Endodermal cell (in vitro differentiated cells): ENCODE data around the gene NRP1. TPM values are rescaled to one million over a fixed set of nuclear protein-coding genes. Genes with fewer than 3 reads are reported as not detected.

ENCODE experiments used
- DNase-seq: peaks from one replicate; pipeline ENCODE4 v3.0.0-alpha.2; 2017
- H3K27ac ChIP-seq: 2 replicates; pipeline ENCODE4 v1.5.1; 2013; ENCODE audit warnings: mild to moderate bottlenecking, low read depth, low read length, moderate library complexity
- H3K27me3 ChIP-seq: 2 replicates; pipeline ENCODE4 v1.6.1; 2013; ENCODE audit warnings: mild to moderate bottlenecking, low read length, moderate library complexity; ENCODE audit not compliant: insufficient read depth, control insufficient read depth, poor library complexity, severe bottlenecking
- H3K36me3 ChIP-seq: 2 replicates; pipeline ENCODE4 v1.7.0; 2013; ENCODE audit warnings: mild to moderate bottlenecking, low read length, moderate library complexity; ENCODE audit not compliant: control insufficient read depth, insufficient read depth
- H3K4me1 ChIP-seq: one replicate; pipeline ENCODE4 v1.7.0; 2013; ENCODE audit warnings: low read length; ENCODE audit not compliant: control insufficient read depth, insufficient read depth
- H3K4me3 ChIP-seq: 2 replicates; pipeline ENCODE4 v1.5.1; 2013; ENCODE audit warnings: mild to moderate bottlenecking, low read length, moderate library complexity
- H3K9ac ChIP-seq: 2 replicates; pipeline ENCODE4 v1.6.1; 2013; ENCODE audit warnings: mild to moderate bottlenecking, low read length, moderate library complexity; ENCODE audit not compliant: poor library complexity, severe bottlenecking; ENCODE audit errors: extremely low read depth
- H3K9me3 ChIP-seq: 2 replicates; pipeline ENCODE4 v1.6.1; 2013; ENCODE audit warnings: mild to moderate bottlenecking, low read length, moderate library complexity; ENCODE audit not compliant: control insufficient read depth
- H3K27ac Mint-ChIP-seq: 2 replicates; pipeline ENCODE4 v1.8.0; 2020; ENCODE audit warnings: mixed read lengths
- H3K27me3 Mint-ChIP-seq: 2 replicates; pipeline ENCODE4 v1.8.0; 2021; ENCODE audit warnings: mild to moderate bottlenecking, mixed read lengths; ENCODE audit not compliant: insufficient read depth
- H3K36me3 Mint-ChIP-seq: 2 replicates; pipeline ENCODE4 v1.8.0; 2020; ENCODE audit warnings: low read depth, mixed read lengths
- H3K4me1 Mint-ChIP-seq: 2 replicates; pipeline ENCODE4 v1.8.0; 2020; ENCODE audit warnings: mixed read lengths
- H3K4me3 Mint-ChIP-seq: 2 replicates; pipeline ENCODE4 v1.8.0; 2020; ENCODE audit warnings: mild to moderate bottlenecking, moderate library complexity, mixed read lengths
- H3K9me3 Mint-ChIP-seq: 2 replicates; pipeline ENCODE4 v1.8.0; 2020; ENCODE audit warnings: mild to moderate bottlenecking, mixed read lengths
- CTCF ChIP-seq: fragments of 200-600 bp; sonication (generic); conservative IDR thresholded peaks from 2 replicates; pipeline ENCODE4 v1.5.0; 2021; ENCODE audit warnings: antibody characterized with exemption, mild to moderate bottlenecking
- WGBS, 2 experiments: methylation state at CpG; one replicate each; pipeline versions ENCODE4 v1.1.5 to v1.1.7; 2013; ENCODE audit warnings: missing lambda C conversion rate in 2 of 2, mixed read lengths in 1 of 2; ENCODE audit not compliant: insufficient coverage in 1 of 2, insufficient read length in 1 of 2; 5-methylcytosine and 5-hydroxymethylcytosine counted together
- total RNA-seq, 2 donors: library from RNA; stranded (reverse); fragmentation: NEBNext Ultra II Directional in 1 of 2; extraction: Animal tissue kit (Norgen Biotek cat#: 25700) in 1 of 2; gene quantifications; 2 replicates in 1 of 2; 3 replicates in 1 of 2; pipeline ENCODE4 v1.2.1, GENCODE V29; 2021

Gene NRP1
- total RNA-seq, 2 donors from 2014 or later: 20.7 to 30.6 TPM

GRCh38 chr10:33192190-33192589 lies 142.3 kb downstream of the NRP1 start:
- H3K27me3 Mint-ChIP-seq: peaks cover 30% of the 10 kb centered on the region
- peaks cover 32% of the 10 kb centered on the region for H3K36me3 ChIP-seq
- peaks cover 12% of the 10 kb centered on the region for H3K27me3 ChIP-seq
- no peak overlapping the region for H3K27ac Mint-ChIP-seq
- no peak overlapping the region for H3K9ac ChIP-seq
- H3K9me3 Mint-ChIP-seq: no peaks in the 10 kb centered on the region
- no peaks in the 10 kb centered on the region for H3K4me1 ChIP-seq
- H3K27ac ChIP-seq: no peak overlapping the region
- 92 to 93% methylated on average over 4 to 5 of the region's 5 CpGs for WGBS, 2 experiments
- no peak for TF ChIP-seq CTCF
- no peak overlapping the region for H3K4me3 Mint-ChIP-seq
- no peaks in the 10 kb centered on the region for H3K9me3 ChIP-seq
- DNase-seq: no peak
- no peaks in the 10 kb centered on the region for H3K36me3 Mint-ChIP-seq
- peaks cover 42% of the 10 kb centered on the region for H3K4me1 Mint-ChIP-seq
- H3K4me3 ChIP-seq: no peak overlapping the region

GRCh38 chr10:33190406-33190805 lies 144.1 kb downstream of the NRP1 start:
- no peak overlapping the region for H3K4me3 Mint-ChIP-seq

GRCh38 chr10:33189808-33190207 lies 144.7 kb downstream of the NRP1 start:
- 75 to 81% methylated on average over 8 of the region's 8 CpGs for WGBS, 2 experiments
- Mint-ChIP-seq H3K4me1 (peaks cover 32% of the 10 kb centered on the region), H3K36me3 (no peaks in the 10 kb centered on the region), H3K4me3 (no peak overlapping the region), H3K27me3 (peaks cover 46% of the 10 kb centered on the region), H3K27ac (no peak overlapping the region), H3K9me3 (no peaks in the 10 kb centered on the region)
- DNase-seq: no peak
- H3K27me3 ChIP-seq: peaks cover 12% of the 10 kb centered on the region
- no peaks in the 10 kb centered on the region for H3K4me1 ChIP-seq
- TF ChIP-seq CTCF: no peak
- peaks cover 36% of the 10 kb centered on the region for H3K36me3 ChIP-seq
- H3K9me3 ChIP-seq: no peaks in the 10 kb centered on the region
- H3K9ac ChIP-seq: no peak overlapping the region
- no peak overlapping the region for H3K27ac ChIP-seq
- H3K4me3 ChIP-seq: no peak overlapping the region

More at GRCh38 chr10:33190406-33190805, 144.1 kb downstream of the NRP1 start:
- no peaks in the 10 kb centered on the region for H3K36me3 Mint-ChIP-seq
- DNase-seq: no peak
- WGBS, 2 experiments: 81% methylated on average over 1 of the region's 1 CpG; no CpG with 5 or more reads in 1 of the 2 experiments
- TF ChIP-seq CTCF: no peak
- Histone ChIP-seq H3K9me3 (no peaks in the 10 kb centered on the region), H3K4me3 (no peak overlapping the region), H3K9ac (no peak overlapping the region), H3K4me1 (no peaks in the 10 kb centered on the region), H3K27me3 (peaks cover 12% of the 10 kb centered on the region), H3K27ac (no peak overlapping the region), H3K36me3 (peaks cover 30% of the 10 kb centered on the region)
- H3K27ac Mint-ChIP-seq: no peak overlapping the region
- peaks cover 32% of the 10 kb centered on the region for H3K4me1 Mint-ChIP-seq
- no peaks in the 10 kb centered on the region for H3K9me3 Mint-ChIP-seq
- peaks cover 42% of the 10 kb centered on the region for H3K27me3 Mint-ChIP-seq
